ENCODE results near the gene KMO. TPM values are rescaled to one million over a fixed set of nuclear protein-coding genes. Genes with fewer than 3 reads are reported as not detected.

The KMO gene
- total and polyA plus RNA-seq, 2 experiments from 2014 or later = 0.05 TPM; not detected in 1

GRCh38 chr1:241536304-241536703 lies 4.1 kb downstream of the KMO start:
- Histone ChIP-seq H2AFZ (no peak overlapping the region), H4K20me1 (replicated peaks; ENCODE audit: insufficient read depth) (no peaks in the 10 kb centered on the region), H3K79me2 (replicated peaks; ENCODE audit: insufficient read depth) (no peaks in the 10 kb centered on the region), H3K27me3 (ENCODE audit: insufficient read depth) (no peaks in the 10 kb centered on the region), H3K9me2 (ENCODE audit: insufficient read depth) (no peaks in the 10 kb centered on the region), H3K27ac (ENCODE audit: low read depth) (no peak overlapping the region), H3K4me3 (no peak overlapping the region), H3K36me3 (ENCODE audit: insufficient read depth) (no peaks in the 10 kb centered on the region), H3F3A (replicated peaks; ENCODE audit: low read depth) (no peaks in the 10 kb centered on the region), H3K4me1 (ENCODE audit: insufficient read depth) (no peaks in the 10 kb centered on the region), H3K4me2 (no peak overlapping the region)
- peaks cover 3% of the 10 kb centered on the region for H3K27me3 Mint-ChIP-seq (ENCODE audit: insufficient read depth, low read depth, poor library complexity)
- DNase-seq (ENCODE audit: low spot score) (no peak), ATAC-seq (no peak)
- TF ChIP-seq, protein P1, sequence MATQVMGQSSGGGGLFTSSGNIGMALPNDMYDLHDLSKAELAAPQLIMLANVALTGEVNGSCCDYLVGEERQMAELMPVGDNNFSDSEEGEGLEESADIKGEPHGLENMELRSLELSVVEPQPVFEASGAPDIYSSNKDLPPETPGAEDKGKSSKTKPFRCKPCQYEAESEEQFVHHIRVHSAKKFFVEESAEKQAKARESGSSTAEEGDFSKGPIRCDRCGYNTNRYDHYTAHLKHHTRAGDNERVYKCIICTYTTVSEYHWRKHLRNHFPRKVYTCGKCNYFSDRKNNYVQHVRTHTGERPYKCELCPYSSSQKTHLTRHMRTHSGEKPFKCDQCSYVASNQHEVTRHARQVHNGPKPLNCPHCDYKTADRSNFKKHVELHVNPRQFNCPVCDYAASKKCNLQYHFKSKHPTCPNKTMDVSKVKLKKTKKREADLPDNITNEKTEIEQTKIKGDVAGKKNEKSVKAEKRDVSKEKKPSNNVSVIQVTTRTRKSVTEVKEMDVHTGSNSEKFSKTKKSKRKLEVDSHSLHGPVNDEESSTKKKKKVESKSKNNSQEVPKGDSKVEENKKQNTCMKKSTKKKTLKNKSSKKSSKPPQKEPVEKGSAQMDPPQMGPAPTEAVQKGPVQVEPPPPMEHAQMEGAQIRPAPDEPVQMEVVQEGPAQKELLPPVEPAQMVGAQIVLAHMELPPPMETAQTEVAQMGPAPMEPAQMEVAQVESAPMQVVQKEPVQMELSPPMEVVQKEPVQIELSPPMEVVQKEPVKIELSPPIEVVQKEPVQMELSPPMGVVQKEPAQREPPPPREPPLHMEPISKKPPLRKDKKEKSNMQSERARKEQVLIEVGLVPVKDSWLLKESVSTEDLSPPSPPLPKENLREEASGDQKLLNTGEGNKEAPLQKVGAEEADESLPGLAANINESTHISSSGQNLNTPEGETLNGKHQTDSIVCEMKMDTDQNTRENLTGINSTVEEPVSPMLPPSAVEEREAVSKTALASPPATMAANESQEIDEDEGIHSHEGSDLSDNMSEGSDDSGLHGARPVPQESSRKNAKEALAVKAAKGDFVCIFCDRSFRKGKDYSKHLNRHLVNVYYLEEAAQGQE (IDR thresholded peaks at IDR 0.05; ENCODE audit: unreplicated experiment) = no peak
- H3K36me3 Mint-ChIP-seq (ENCODE audit: low read depth) = no peaks in the 10 kb centered on the region
- H3K4me3 Mint-ChIP-seq = no peak overlapping the region
- H3K4me1 Mint-ChIP-seq = peaks cover 6% of the 10 kb centered on the region; the same call in 2 of the 3 replicates
- no peaks in the 10 kb centered on the region for H3K9me3 Mint-ChIP-seq
- H3K27ac Mint-ChIP-seq = no peak overlapping the region

DNA sequence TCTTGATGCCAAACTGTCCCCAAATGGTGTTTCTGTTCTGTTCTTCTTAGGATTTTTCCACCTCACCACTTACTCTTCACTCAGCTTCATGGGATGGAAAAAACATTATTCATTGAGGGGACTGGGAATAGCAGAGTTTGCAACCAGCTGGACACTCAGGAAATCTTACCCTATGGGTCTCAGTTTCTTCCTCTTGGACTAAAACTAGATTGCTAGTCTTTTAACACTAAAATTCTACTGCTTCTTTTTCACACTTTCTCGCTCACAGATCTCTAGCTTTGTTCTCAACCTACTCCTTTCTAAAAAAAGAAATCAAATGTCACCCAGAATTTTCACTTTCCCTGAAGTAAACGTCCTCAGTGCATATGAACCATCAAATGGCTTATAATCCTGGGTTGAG lies 4.8 kb downstream of the KMO start:
- DNase-seq (ENCODE audit: low spot score) (no peak), ATAC-seq (no peak)
- Mint-ChIP-seq H3K36me3 (ENCODE audit: low read depth) (no peaks in the 10 kb centered on the region), H3K27me3 (ENCODE audit: insufficient read depth, low read depth, poor library complexity) (peaks cover 3% of the 10 kb centered on the region), H3K4me3 (no peak overlapping the region), H3K27ac (no peak overlapping the region), H3K4me1 (no peaks in the 10 kb centered on the region), H3K9me3 (no peaks in the 10 kb centered on the region)
- no peaks in the 10 kb centered on the region for H4K20me1 ChIP-seq (replicated peaks; ENCODE audit: insufficient read depth)
- H3K4me3 ChIP-seq = no peak overlapping the region
- H3K27ac ChIP-seq (ENCODE audit: low read depth) = no peak overlapping the region
- H3K36me3 ChIP-seq (ENCODE audit: insufficient read depth) = no peaks in the 10 kb centered on the region
- H3K9me2 ChIP-seq (ENCODE audit: insufficient read depth) = no peaks in the 10 kb centered on the region
- H3K79me2 ChIP-seq (replicated peaks; ENCODE audit: insufficient read depth) = no peaks in the 10 kb centered on the region
- H3K27me3 ChIP-seq (ENCODE audit: insufficient read depth) = no peaks in the 10 kb centered on the region
- no peak overlapping the region for H3K4me2 ChIP-seq
- H2AFZ ChIP-seq = no peak overlapping the region
- H3F3A ChIP-seq (replicated peaks; ENCODE audit: low read depth) = no peaks in the 10 kb centered on the region
- H3K4me1 ChIP-seq (ENCODE audit: insufficient read depth) = no peaks in the 10 kb centered on the region
- TF ChIP-seq ZNF331 (CRISPR knock-in tag; IDR thresholded peaks at IDR 0.05; ENCODE audit: low read depth) = no peak
- TF ChIP-seq POLR2AphosphoS5 (IDR thresholded peaks at IDR 0.05; ENCODE audit: low read depth) = no peak

DNA sequence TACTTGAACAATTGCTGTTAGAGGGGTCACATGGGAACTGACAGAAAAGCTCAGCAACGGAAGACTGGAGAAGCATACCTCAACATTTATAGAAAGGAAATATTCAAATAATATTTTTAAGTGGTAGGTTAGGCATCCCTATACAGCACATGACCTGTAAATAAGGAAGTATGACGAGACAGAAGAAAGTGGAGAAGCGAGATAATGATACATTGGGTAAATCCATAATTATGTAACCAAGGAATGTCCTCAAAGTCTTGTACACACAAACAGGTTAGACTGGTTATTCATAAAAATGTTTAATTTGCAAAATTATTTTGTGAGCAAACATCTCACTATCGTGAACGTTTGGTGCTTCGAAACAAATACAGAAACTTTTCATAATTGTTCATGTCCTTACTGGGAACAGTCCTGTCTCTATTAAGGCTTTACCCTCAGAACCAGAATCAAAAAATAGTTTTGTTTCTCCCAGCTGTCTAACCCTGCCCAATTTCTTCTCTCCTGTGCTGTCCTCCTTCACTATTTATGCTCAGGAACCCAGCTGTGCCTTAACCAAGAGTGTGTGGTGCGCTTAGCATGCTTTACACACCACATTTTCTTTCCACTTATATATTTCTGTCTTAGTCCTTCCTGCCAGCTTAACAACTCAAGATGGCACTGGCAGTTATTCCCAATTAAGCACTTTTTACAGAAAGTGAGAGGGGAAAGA lies 10.2 kb downstream of the KMO start:
- Histone ChIP-seq H3K4me2 (no peak overlapping the region), H2AFZ (no peak overlapping the region), H3K4me3 (no peak overlapping the region), H3K36me3 (ENCODE audit: insufficient read depth) (no peaks in the 10 kb centered on the region), H3K9me2 (ENCODE audit: insufficient read depth) (no peaks in the 10 kb centered on the region), H3K4me1 (ENCODE audit: insufficient read depth) (no peaks in the 10 kb centered on the region), H3K27me3 (ENCODE audit: insufficient read depth) (no peaks in the 10 kb centered on the region), H4K20me1 (replicated peaks; ENCODE audit: insufficient read depth) (no peaks in the 10 kb centered on the region), H3K27ac (ENCODE audit: low read depth) (no peak overlapping the region), H3K79me2 (replicated peaks; ENCODE audit: insufficient read depth) (no peaks in the 10 kb centered on the region), H3F3A (replicated peaks; ENCODE audit: low read depth) (no peaks in the 10 kb centered on the region)
- Mint-ChIP-seq H3K4me3 (no peak overlapping the region), H3K27me3 (ENCODE audit: insufficient read depth, low read depth, poor library complexity) (peaks cover 3% of the 10 kb centered on the region), H3K36me3 (ENCODE audit: low read depth) (no peaks in the 10 kb centered on the region), H3K4me1 (no peaks in the 10 kb centered on the region), H3K9me3 (no peaks in the 10 kb centered on the region), H3K27ac (no peak overlapping the region)
- TF ChIP-seq STAT1 (IDR thresholded peaks at IDR 0.05; ENCODE audit: unreplicated experiment) = no peak
- TF ChIP-seq EZH2phosphoT487 (IDR thresholded peaks at IDR 0.05; ENCODE audit: unreplicated experiment) = no peak
- TF ChIP-seq CREB1 (CRISPR knock-in tag; IDR thresholded peaks at IDR 0.05; ENCODE audit: low read depth) = no peak
- TF ChIP-seq, protein P1 (IDR thresholded peaks at IDR 0.05; ENCODE audit: unreplicated experiment) = no peak
- DNase-seq (ENCODE audit: low spot score) (no peak), ATAC-seq (no peak)

Measured in GM23338 (cell line).